K562 (cell line): ENCODE data around the gene KCTD1. TPM values are rescaled to one million over a fixed set of nuclear protein-coding genes. Genes with fewer than 3 reads are reported as not detected.
A peak's percentile ranks its signal among the peaks of the same experiment; 100 is the strongest.

ENCODE experiments used
- ATAC-seq: fragments of 200-7000 bp; cut with Tn5 transposase; 3 replicates; pipeline ENCODE4 v1.9.1; 2020; ENCODE audit warnings: moderate library complexity
- BruUV-seq: library from RNA; stranded (reverse); fragments of 400-500 nt; replicated peaks from 2 replicates; lab custom pipeline; 2021; lab: Mats Ljungman, UMichigan
- CTCF ChIA-PET: fragments of 300-600 bp; formaldehyde crosslinking; extraction: SDS; loops from one replicate; lab custom pipeline; 2021; ENCODE audit warnings: low intra/inter-chr PET ratio; lab: Yijun Ruan, JAX
- POLR2A ChIA-PET: fragments of 300-600, 350-650 bp; sonication (Branson Sonifier 250); formaldehyde crosslinking; extraction: SDS; loops from one replicate; lab custom pipeline; 2021; ENCODE audit warnings: antibody characterized with exemption, inconsistent platforms; lab: Yijun Ruan, JAX
- DNase-seq, 4 experiments: peaks; one replicate each; pipeline versions ENCODE4 v3.0.0 to v3.0.0-alpha.2; 2011 to 2018; ENCODE audit warnings: low spot score in 3 of 4, mixed read lengths in 3 of 4; ENCODE audit errors: extremely low read depth in 1 of 4
- FAIRE-seq: peaks from 2 replicates; lab custom pipeline; 2011; peaks lifted over from hg19 to GRCh38; lab: Jason Lieb, UNC
- H2AFZ ChIP-seq: 2 replicates; pipeline ENCODE4 v1.6.0; 2011; ENCODE audit warnings: low read depth, low read length, control low read depth, inconsistent platforms
- H3K27ac ChIP-seq: fragments of 200-600 bp; 3 replicates; pipeline ENCODE4 v1.8.0; 2011; ENCODE audit warnings: low read depth, mild to moderate bottlenecking, control low read depth, inconsistent platforms, low read length, moderate library complexity, mixed read lengths; ENCODE audit errors: extremely low read depth
- H3K27me3 ChIP-seq, 2 experiments: fragments of 300-600 bp in 1 of 2; 2 replicates in 1 of 2; 3 replicates in 1 of 2; pipeline versions ENCODE4 v1.6.0 to v1.8.0; 2011; ENCODE audit warnings: inconsistent platforms in 2 of 2, low read length in 2 of 2, mild to moderate bottlenecking in 1 of 2, mixed read lengths in 1 of 2, moderate library complexity in 1 of 2; ENCODE audit not compliant: control insufficient read depth in 2 of 2, insufficient read depth in 2 of 2
- H3K36me3 ChIP-seq: fragments of 300-600 bp; 3 replicates; pipeline ENCODE4 v1.8.0; 2011; ENCODE audit warnings: mild to moderate bottlenecking, low read length, inconsistent platforms; ENCODE audit not compliant: control insufficient read depth, insufficient read depth
- H3K4me1 ChIP-seq, 2 experiments: fragments of 200-600 bp in 1 of 2; replicated peaks in 1 of 2; 2 replicates in 1 of 2; 3 replicates in 1 of 2; pipeline versions ENCODE4 v1.5.1 to v1.8.0; 2011; ENCODE audit warnings: inconsistent platforms in 2 of 2, low read length in 2 of 2, mild to moderate bottlenecking in 1 of 2, mixed read lengths in 1 of 2, moderate library complexity in 1 of 2; ENCODE audit not compliant: control insufficient read depth in 2 of 2, insufficient read depth in 2 of 2
- H3K4me2 ChIP-seq: 2 replicates; pipeline ENCODE4 v1.6.1; 2011; ENCODE audit warnings: low read length, control low read depth, inconsistent platforms, mixed read lengths; ENCODE audit not compliant: insufficient read depth
- H3K4me3 ChIP-seq: fragments of 200-600 bp; sonication (generic), shearing (Covaris generic); 2 replicates; pipeline ENCODE4 v1.5.1; 2016; ENCODE audit warnings: control low read depth, inconsistent platforms
- H3K79me2 ChIP-seq: fragments of 200-600 bp; 3 replicates; pipeline ENCODE4 v1.8.0; 2011; ENCODE audit warnings: low read length, inconsistent platforms; ENCODE audit not compliant: control insufficient read depth, insufficient read depth
- H3K9ac ChIP-seq, 2 experiments: 2 replicates each; pipeline versions ENCODE4 v1.6.0 to v1.6.1; 2011; ENCODE audit warnings: low read depth in 2 of 2, low read length in 2 of 2, control low read depth in 1 of 2, inconsistent platforms in 1 of 2, mild to moderate bottlenecking in 1 of 2, mixed read lengths in 1 of 2; ENCODE audit not compliant: insufficient read depth in 1 of 2
- H3K9me1 ChIP-seq: one replicate; pipeline ENCODE4 v1.6.0; 2011; ENCODE audit warnings: inconsistent platforms, mild to moderate bottlenecking, low read length, moderate library complexity; ENCODE audit not compliant: control insufficient read depth, insufficient read depth
- H3K9me3 ChIP-seq: replicated peaks from 2 replicates; pipeline ENCODE4 v1.5.1; 2011; ENCODE audit warnings: low read depth, low read length, inconsistent platforms; ENCODE audit not compliant: control insufficient read depth, insufficient read depth
- H4K20me1 ChIP-seq: replicated peaks from 2 replicates; pipeline ENCODE4 v1.6.1; 2011; ENCODE audit warnings: low read length, inconsistent platforms, mixed read lengths; ENCODE audit not compliant: control insufficient read depth, insufficient read depth
- DNMT1 ChIP-seq: fragments of 450-650 bp; IDR thresholded peaks from 2 replicates; pipeline ENCODE4 v1.6.1; 2016; ENCODE audit warnings: antibody characterized with exemption, mild to moderate bottlenecking
- GABPB1 ChIP-seq: sonication (generic); formaldehyde crosslinking; IDR thresholded peaks from 2 replicates; pipeline ENCODE4 v1.8.0; 2022; ENCODE audit warnings: mild to moderate bottlenecking, missing genetic modification reagents
- POLR2A ChIP-seq: fragments of 450-650 bp; conservative IDR thresholded peaks from 2 replicates; pipeline ENCODE4 v1.6.1; 2016
- RBM39 ChIP-seq: fragments of 200-400 bp; formaldehyde crosslinking; optimal IDR thresholded peaks from 2 replicates; pipeline ENCODE3; 2018; ENCODE audit warnings: low read depth, low read length
- ZNF395 ChIP-seq: fragments of 200-800 bp; sonication (Bioruptor generic); IDR thresholded peaks from 2 replicates; pipeline ENCODE4 v1.6.1; 2017; ENCODE audit warnings: missing genetic modification characterization, missing compliant biosample characterization
- ZNF699 ChIP-seq: fragments of 250-450 bp; sonication (Bioruptor Pico); IDR thresholded peaks from 2 replicates; pipeline ENCODE4 v1.8.0; 2021; ENCODE audit warnings: mild to moderate bottlenecking, moderate library complexity; ENCODE audit not compliant: insufficient replicate concordance
- WGBS: fragments of 100-300 bp; shearing (Covaris generic); methylation state at CpG from one replicate; pipeline ENCODE4 v1.1.6; 2016; ENCODE audit warnings: low coverage, mixed read lengths; ENCODE audit not compliant: insufficient coverage; ENCODE audit errors: missing lambda C conversion rate; 5-methylcytosine and 5-hydroxymethylcytosine counted together
- in situ Hi-C: fragments of 300-500 bp; cut with MboI; formaldehyde crosslinking; loops from 4 replicates; pipeline ENCODE4 v1.15.0; 2018; ENCODE audit warnings: inconsistent platforms, mixed read lengths
- intact Hi-C: fragments of 100-400 bp; cut with micrococcal nuclease; formaldehyde crosslinking; loops from 2 replicates; pipeline ENCODE4 v1.14.2; 2022
- polyA plus RNA-seq, 8 experiments: library from polyadenylated mRNA; depleted of rRNA in 4 of 8; stranded (reverse) in 5 of 8; unstranded in 3 of 8; fragments of >200 nt; fragmentation: Nextera tagmentation in 2 of 8; fragmentation: Illumina TruSeq in 1 of 8; extraction: Ambion mirVana in 2 of 8; extraction: Trizol in 1 of 8; gene quantifications; 2 replicates each; pipeline versions ENCODE4 v1.2.1 to v1.2.3, GENCODE V29; 2011 to 2014; ENCODE audit warnings: inconsistent platforms in 1 of 8, missing spikeins in 1 of 8
- total RNA-seq, 7 experiments: library from RNA; depleted of rRNA in 6 of 7; stranded (reverse); fragments of >200 nt in 6 of 7; fragmentation: Illumina TruSeq in 2 of 7; extraction: Trizol in 2 of 7; gene quantifications; 2 replicates each; pipeline versions ENCODE4 v1.2.1 to v1.2.3, GENCODE V29; 2011 to 2021; ENCODE audit warnings: low replicate concordance in 1 of 7
- TF ChIP-seq, protein P1 (sequence below): fragments of 450-650 bp; IDR thresholded peaks from one replicate; pipeline ENCODE4 v1.6.1; 2018; ENCODE audit warnings: mild to moderate bottlenecking, moderate library complexity; ENCODE audit not compliant: partially characterized antibody
- TF ChIP-seq, protein P2 (sequence below): fragments of 450-650 bp; formaldehyde crosslinking; conservative IDR thresholded peaks from 2 replicates; pipeline ENCODE4 v1.4.0; 2022; ENCODE audit warnings: mild to moderate bottlenecking, missing genetic modification characterization

KCTD1 gene
- total and polyA plus RNA-seq, 9 of the 15 experiments (the other 6 are each of a cell fraction or from before 2014, with no cell fraction given): not detected

DNA sequence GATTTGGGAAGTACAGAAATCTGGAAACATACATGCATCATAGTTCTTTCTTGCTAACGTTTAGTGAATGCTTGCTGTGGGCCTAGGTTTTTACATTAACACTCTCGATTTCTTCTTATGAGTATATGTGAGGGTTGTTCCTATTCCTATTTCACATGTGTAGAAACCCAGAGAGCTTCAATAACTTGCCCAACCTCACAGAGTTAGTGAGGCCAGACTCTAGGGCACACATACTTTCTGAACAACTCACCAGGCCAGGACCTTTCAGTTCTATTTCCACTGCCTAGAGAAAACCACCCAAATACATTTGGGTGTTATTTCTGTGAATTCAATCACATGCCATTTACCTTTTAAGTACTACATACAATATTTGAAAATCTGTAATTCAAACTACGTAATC is 8.2 kb upstream of the KCTD1 start:
- Histone ChIP-seq H3K27ac (no peak overlapping the region), H3K79me2 (no peaks in the 10 kb centered on the region), H3K27me3 (no peaks in the 10 kb centered on the region), H3K9me1 (no peaks in the 10 kb centered on the region), H3K36me3 (no peaks in the 10 kb centered on the region), H3K4me2 (no peak overlapping the region), H2AFZ (no peak overlapping the region), H3K4me3 (no peak overlapping the region), H3K9me3 (no peaks in the 10 kb centered on the region), H3K9ac (no peak overlapping the region), H4K20me1 (no peaks in the 10 kb centered on the region), H3K4me1 (no peaks in the 10 kb centered on the region)
- no peak for TF ChIP-seq ZNF395 (CRISPR knock-in tag)
- no peak for FAIRE-seq
- ATAC-seq: no peak
- in situ Hi-C loops: no loop called here
- CTCF ChIA-PET: no interaction called here
- WGBS: 0% methylated on average over 3 of the region's 3 CpGs
- no TSS peak for BruUV-seq
- intact Hi-C loops: no loop called here
- DNase-seq: no peak
- POLR2A ChIA-PET: no interaction called here

DNA sequence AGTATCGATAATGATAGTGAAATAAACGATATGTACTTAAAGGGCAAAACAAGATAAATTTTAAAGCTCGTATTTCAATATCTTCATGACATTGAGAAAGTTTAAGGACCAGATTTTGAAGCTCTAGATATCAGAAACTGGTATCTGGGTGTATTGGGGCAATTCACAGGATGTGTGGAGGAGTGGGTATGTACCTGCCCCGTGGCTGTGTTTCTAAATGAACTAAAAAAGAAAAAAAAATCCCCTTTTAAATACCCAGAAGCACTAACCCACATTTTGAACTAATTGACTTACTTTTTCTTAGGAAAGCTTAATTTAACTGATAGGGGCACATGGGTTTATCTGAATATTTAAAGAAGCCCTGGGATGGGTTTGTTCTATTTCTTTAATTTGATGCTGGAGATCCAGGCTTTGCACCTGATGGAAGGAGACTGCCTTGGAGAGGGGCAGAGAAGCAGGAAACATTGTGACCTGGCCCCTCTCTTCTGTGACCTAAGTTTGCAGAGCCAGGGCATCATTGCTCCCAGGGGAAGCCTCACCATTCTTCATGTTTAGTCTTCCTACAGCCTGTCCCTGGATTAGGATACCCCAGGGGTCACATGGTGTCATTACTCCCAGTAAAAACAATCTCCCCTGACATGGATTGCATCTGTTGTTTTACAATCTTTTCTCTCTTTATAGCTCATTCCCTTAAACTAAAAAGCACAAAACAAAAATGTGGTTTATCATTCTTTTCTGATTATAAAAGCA is 7.6 kb upstream of the KCTD1 start:
- 0 out of 5 replicates have a peak, but pooled peaks cover 0 to under 1% of the 10 kb centered on the region in 2 experiments for H3K4me1 ChIP-seq
- H3K4me2 ChIP-seq: no peak overlapping the region
- ATAC-seq: no peak
- H3K4me3 ChIP-seq: no peak overlapping the region
- H3K9ac ChIP-seq: no peak overlapping the region
- in situ Hi-C loops: no loop called here
- no peaks in the 10 kb centered on the region for H3K9me1 ChIP-seq
- no peaks in the 10 kb centered on the region; a peak in 1 of 5 replicates for H3K27me3 ChIP-seq
- no peaks in the 10 kb centered on the region for H3K9me3 ChIP-seq
- CTCF ChIA-PET: no interaction called here
- DNase-seq: no peak
- TF ChIP-seq, protein P1, sequence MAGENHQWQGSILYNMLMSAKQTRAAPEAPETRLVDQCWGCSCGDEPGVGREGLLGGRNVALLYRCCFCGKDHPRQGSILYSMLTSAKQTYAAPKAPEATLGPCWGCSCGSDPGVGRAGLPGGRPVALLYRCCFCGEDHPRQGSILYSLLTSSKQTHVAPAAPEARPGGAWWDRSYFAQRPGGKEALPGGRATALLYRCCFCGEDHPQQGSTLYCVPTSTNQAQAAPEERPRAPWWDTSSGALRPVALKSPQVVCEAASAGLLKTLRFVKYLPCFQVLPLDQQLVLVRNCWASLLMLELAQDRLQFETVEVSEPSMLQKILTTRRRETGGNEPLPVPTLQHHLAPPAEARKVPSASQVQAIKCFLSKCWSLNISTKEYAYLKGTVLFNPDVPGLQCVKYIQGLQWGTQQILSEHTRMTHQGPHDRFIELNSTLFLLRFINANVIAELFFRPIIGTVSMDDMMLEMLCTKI: no peak
- TF ChIP-seq RBM39: no peak
- TF ChIP-seq ZNF699 (CRISPR knock-in tag): no peak
- TF ChIP-seq GABPB1 (CRISPR knock-in tag): no peak
- no peak for TF ChIP-seq POLR2A
- TF ChIP-seq DNMT1: no peak
- TF ChIP-seq, protein P2, sequence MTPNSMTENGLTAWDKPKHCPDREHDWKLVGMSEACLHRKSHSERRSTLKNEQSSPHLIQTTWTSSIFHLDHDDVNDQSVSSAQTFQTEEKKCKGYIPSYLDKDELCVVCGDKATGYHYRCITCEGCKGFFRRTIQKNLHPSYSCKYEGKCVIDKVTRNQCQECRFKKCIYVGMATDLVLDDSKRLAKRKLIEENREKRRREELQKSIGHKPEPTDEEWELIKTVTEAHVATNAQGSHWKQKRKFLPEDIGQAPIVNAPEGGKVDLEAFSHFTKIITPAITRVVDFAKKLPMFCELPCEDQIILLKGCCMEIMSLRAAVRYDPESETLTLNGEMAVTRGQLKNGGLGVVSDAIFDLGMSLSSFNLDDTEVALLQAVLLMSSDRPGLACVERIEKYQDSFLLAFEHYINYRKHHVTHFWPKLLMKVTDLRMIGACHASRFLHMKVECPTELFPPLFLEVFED (CRISPR knock-in tag): no peak
- TF ChIP-seq, all 486 proteins: peak for 0
- POLR2A ChIA-PET: no interaction called here
- 0% methylated on average over 4 of the region's 4 CpGs for WGBS
- no peaks in the 10 kb centered on the region for H4K20me1 ChIP-seq
- no peaks in the 10 kb centered on the region for H3K36me3 ChIP-seq
- intact Hi-C loops: no loop called here
- no peak overlapping the region for H3K27ac ChIP-seq
- FAIRE-seq: peak; percentile 29
- BruUV-seq: no TSS peak
- H3K79me2 ChIP-seq: no peaks in the 10 kb centered on the region
- H2AFZ ChIP-seq: no peak overlapping the region
